HFF-Myc (cell line): ENCODE results near the gene MTF2.

Experiments
- DNase-seq: peaks from one replicate; pipeline ENCODE4 v3.0.0-alpha.2; 2011; ENCODE audit warnings: low read depth; ENCODE audit errors: extremely low read depth
- H3K4me3 ChIP-seq: replicated peaks from 2 replicates; pipeline ENCODE4 v1.5.1; 2011; ENCODE audit warnings: low read depth, mild to moderate bottlenecking, control low read depth, low read length
- TF ChIP-seq, protein P1 (sequence below): IDR thresholded peaks from 2 replicates; pipeline ENCODE4 v1.5.1; 2012; ENCODE audit warnings: mild to moderate bottlenecking, low read depth, low read length, control low read depth; ENCODE audit errors: missing control alignments

MTF2 gene

DNA sequence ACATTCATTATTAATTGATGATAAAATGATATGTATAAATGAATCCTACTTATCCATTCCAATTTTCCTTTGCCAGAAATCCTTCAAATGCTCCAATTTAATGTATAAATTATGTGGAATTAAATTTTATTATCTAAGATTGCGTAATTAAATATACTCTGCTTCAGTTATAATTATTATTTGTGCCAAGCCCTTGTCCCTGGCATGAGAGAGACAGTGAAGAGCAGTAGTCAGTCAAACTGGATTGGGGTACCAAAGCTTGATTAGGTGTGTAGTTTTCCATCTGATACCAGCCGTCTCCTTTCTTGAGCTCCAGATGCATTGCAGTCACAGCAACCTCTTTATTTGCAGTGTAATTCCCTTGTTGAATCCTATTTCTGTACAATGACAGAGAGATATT, 22.4 kb upstream of the MTF2 start:
- DNase-seq, result no peak
- TF ChIP-seq, protein P1, sequence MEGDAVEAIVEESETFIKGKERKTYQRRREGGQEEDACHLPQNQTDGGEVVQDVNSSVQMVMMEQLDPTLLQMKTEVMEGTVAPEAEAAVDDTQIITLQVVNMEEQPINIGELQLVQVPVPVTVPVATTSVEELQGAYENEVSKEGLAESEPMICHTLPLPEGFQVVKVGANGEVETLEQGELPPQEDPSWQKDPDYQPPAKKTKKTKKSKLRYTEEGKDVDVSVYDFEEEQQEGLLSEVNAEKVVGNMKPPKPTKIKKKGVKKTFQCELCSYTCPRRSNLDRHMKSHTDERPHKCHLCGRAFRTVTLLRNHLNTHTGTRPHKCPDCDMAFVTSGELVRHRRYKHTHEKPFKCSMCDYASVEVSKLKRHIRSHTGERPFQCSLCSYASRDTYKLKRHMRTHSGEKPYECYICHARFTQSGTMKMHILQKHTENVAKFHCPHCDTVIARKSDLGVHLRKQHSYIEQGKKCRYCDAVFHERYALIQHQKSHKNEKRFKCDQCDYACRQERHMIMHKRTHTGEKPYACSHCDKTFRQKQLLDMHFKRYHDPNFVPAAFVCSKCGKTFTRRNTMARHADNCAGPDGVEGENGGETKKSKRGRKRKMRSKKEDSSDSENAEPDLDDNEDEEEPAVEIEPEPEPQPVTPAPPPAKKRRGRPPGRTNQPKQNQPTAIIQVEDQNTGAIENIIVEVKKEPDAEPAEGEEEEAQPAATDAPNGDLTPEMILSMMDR, result no peak
- H3K4me3 ChIP-seq, result no peak overlapping the region

DNA sequence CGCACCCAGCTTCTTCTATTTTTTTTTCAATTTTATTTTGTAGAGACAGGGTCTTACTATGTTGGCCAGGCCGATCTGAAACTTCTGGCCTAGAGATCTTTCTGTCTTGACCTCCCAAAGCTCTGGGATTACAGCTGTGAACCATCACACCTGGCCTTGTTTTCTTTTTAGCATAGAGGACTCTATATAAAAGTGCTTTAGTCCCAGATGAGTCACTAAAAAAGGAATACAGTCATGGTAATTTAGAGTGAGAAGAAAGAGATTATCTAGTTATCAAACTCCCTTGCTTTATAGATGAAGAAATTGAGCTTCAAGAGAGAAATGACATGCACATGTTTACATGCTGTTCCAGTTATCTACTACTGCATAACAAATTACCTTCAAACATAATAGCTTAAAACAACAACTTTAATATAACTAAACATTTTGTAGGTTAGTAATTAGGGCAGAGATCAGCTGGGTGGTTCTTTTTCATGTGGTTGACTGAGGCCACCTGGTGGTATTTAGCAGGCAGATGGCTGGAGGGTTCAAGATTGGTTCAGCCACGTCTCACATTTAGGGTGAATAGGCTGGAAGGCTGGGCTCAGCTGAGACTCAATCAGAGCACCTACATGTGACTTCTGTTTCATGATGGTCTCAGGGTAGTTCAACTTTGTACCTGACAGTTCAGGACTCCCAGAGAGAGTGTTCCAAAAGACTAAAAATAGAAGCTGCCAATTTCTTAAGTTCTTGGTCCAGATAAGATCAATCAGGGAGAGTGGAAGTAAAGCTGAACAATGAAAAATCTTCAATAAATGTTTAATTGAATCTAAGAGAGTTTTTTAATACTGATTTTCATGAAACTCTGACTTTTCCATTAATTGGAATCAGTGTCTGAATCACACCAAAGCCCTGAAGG, 16.9 kb upstream of the MTF2 start:
- TF ChIP-seq, protein P1, result peak; percentile 47
- no peak for DNase-seq
- no peak overlapping the region for H3K4me3 ChIP-seq

DNA sequence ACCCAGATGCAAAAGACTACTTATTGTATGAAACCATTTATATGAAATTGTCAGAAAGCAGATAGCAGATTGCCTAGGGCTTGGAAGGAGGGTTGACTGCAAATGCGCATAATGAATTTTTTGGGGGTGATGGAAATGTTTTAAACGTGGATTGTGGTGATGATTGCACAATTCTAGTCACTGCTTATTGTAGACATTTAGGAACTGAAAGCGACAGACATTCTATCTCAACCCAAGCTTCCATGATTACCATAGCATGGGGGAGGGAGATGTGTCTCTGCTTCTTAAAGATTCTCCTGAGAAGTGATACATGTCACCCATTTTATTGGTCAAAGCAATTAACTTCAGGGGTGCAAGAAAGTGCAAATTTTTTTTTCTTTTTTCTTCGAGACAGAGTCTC, 2.8 kb upstream of the MTF2 start:
- no peak overlapping the region for H3K4me3 ChIP-seq
- no peak for DNase-seq
- TF ChIP-seq, protein P1, result no peak

DNA sequence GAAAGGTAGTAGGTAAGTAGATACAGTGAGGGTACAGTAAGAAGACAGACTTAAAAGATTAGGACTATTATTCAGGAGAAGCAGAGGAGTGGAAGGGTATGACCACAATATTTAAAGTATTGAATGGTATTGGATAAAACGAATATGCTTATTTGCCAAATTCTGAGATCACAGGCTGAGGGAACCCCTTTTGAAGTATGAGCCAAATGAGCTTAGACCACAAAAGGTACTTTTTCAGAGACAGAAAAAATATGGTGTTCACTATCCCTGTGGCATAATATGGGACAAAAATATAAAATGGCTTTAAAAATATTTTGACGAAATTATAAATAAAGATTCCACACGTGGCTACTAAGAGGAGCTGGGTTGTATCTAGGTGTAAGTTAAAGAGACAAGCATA, 880 bp upstream of the MTF2 start:
- H3K4me3 ChIP-seq, result peak overlapping the region; percentile 98
- TF ChIP-seq, protein P1, result no peak
- DNase-seq, result no peak

DNA sequence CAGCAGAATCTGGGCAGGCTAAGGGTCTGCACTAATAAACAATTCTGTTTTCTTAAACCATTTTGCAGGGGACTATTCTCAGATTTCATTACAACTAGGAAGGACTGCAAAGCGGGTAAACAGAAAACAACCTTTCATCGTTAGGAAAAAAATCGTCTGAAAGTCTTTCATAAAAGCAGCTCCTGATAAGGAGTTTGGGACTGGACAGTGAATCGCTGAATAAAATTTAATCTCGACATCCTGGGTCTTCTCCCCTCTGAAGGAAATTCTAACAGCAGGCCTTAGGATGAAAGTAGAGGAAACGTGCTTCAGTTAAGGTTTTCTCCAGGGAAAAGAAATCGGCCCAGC, 471 bp upstream of the MTF2 start:
- DNase-seq, result no peak
- H3K4me3 ChIP-seq, result peak overlapping the region; percentile 98
- TF ChIP-seq, protein P1, result no peak

DNA sequence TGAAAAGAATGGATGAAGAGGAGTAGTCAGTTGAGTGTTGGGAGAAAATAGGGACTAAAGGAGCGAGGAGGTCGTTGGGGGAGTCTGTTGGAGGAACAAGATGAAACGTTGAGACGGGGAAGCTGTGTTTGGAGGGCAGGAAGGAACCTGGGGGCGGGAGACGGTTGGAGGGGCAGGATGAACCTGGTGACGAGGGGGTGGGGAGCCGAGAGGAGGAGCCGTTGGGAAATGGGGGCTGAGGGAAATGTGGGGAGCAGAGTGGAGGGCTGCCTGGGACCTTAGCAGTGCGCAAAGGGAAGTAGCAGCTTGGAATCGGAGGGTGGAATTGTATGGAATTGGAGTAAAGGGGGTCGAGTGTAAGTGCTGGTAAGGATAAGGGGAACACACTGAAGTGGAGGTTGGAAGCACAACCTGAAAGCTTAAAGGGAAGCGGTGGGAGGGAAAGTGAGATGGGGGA, 630 bp downstream of the MTF2 start:
- TF ChIP-seq, protein P1, result no peak
- H3K4me3 ChIP-seq, result peak overlapping the region; percentile 98

More for the DNA sequence above, 630 bp downstream of the MTF2 start:
- no peak for DNase-seq
